Measurements from ENCODE around the gene TAL1.

Gene TAL1

DNA sequence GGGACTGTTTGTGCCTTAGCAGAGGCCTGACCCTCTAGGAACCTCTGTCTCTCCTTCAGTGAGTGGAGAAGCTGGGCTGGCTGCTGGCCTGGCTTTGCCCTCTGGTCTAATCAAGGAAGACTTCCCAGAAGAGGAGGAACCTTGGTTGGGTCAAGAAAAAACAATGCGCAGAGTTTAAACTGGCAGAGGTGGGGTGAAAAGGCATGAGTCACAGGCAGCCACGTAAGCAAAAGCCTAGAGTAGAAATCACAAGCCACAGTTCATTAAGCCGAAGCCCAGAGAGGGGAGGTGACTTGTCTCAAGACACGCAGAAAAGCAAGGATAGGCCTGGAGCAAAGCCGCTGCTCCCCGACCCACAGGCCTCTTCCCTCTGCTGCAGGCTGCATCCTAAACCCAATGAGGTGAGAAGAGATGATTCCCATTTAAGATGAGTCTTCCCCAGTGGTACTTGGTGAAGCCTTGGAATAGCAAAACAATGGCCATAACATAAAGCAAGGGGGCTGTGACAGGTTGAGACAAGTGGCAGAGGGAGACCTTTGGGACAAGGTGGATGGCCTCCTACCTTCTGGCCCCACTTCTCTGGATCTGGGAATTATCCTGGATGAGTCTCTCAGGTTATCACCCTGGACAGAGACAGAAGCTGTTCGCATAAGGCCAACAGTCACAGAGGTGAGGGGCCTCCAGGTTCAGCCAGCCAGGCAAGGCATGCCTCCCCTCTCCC lies 49.9 kb downstream of the TAL1 start:
- Histone ChIP-seq H3K9me2 (ENCODE audit: low read depth, low read length) (no peaks in the 10 kb centered on the region), H3K79me2 (ENCODE audit: insufficient read depth, low read length) (no peaks in the 10 kb centered on the region), H3K27me3 (ENCODE audit: insufficient read depth, low read length) (no peaks in the 10 kb centered on the region), H3K36me3 (ENCODE audit: insufficient read depth, low read length) (no peaks in the 10 kb centered on the region), H3F3A (ENCODE audit: insufficient read depth, low read length) (no peaks in the 10 kb centered on the region), H3K4me2 (ENCODE audit: low read length) (no peak overlapping the region), H3K27ac (ENCODE audit: low read depth, low read length, poor library complexity, severe bottlenecking) (no peak overlapping the region), H2AFZ (ENCODE audit: low read length) (no peak overlapping the region), H3K4me1 (ENCODE audit: insufficient read depth, low read length, severe bottlenecking) (peaks cover 5% of the 10 kb centered on the region), H3K9ac (ENCODE audit: low read length) (no peak overlapping the region), H4K20me1 (ENCODE audit: insufficient read depth, low read length) (no peaks in the 10 kb centered on the region), H3K4me3 (ENCODE audit: low read depth, low read length, poor library complexity, severe bottlenecking) (no peak overlapping the region), H3K9me3 (ENCODE audit: low read length) (no peaks in the 10 kb centered on the region)
- no peak for TF ChIP-seq EZH2 (IDR thresholded peaks at IDR 0.05; ENCODE audit: borderline replicate concordance, low read length)
- TF ChIP-seq, protein P1, sequence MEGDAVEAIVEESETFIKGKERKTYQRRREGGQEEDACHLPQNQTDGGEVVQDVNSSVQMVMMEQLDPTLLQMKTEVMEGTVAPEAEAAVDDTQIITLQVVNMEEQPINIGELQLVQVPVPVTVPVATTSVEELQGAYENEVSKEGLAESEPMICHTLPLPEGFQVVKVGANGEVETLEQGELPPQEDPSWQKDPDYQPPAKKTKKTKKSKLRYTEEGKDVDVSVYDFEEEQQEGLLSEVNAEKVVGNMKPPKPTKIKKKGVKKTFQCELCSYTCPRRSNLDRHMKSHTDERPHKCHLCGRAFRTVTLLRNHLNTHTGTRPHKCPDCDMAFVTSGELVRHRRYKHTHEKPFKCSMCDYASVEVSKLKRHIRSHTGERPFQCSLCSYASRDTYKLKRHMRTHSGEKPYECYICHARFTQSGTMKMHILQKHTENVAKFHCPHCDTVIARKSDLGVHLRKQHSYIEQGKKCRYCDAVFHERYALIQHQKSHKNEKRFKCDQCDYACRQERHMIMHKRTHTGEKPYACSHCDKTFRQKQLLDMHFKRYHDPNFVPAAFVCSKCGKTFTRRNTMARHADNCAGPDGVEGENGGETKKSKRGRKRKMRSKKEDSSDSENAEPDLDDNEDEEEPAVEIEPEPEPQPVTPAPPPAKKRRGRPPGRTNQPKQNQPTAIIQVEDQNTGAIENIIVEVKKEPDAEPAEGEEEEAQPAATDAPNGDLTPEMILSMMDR (IDR thresholded peaks at IDR 0.05; ENCODE audit: low read length): no peak

DNA sequence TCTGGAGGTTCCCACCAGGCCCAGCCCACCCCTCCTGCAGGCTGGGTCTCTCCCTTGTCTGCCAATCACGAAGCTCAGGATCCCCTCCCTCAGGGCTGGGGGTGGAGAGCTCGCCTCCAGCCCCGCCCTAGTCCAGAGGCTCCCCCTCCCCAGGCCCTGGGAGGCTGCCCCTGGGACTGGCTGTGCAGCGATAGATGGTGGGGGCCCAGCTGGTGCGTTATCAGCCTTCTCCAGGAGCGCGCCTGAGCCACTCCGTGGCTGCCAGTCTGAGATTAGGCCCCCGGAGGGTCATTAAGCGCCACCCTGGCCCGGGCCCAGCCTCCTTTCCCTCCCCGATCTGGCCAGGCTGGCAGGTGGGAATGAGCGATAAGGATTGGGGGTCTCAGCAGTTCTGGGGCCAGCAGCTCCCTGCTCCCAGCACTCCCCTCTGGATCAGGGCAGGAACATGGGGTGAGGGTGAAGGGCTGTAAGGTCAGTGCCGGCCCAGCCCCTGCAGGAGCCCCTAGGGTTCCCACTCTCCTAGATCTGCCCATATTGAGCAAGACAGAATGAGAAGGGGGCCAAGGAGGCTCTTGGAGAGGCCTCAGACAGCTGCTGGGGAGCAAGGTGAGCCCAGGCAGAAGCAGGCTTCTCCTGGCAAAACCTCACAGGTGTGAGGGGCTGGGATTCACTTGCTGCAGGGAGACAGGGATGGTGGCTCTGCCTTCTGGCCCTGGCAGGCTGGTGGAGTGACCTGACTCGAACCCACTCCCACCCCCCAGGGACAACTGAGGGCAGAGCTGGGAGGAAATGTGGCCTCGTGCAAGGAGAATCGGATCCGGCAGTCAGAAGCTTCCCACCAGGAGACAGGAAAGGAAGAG lies 50.7 kb downstream of the TAL1 start:
- H3K4me2 ChIP-seq (ENCODE audit: low read length): no peak overlapping the region
- TF ChIP-seq EZH2 (IDR thresholded peaks at IDR 0.05; ENCODE audit: borderline replicate concordance, low read length): no peak
- TF ChIP-seq, protein P1 (IDR thresholded peaks at IDR 0.05; ENCODE audit: low read length): no peak

GRCh38 chr1:47180603-47181094 lies 51.4 kb downstream of the TAL1 start:
- H3K4me1 ChIP-seq (ENCODE audit: insufficient read depth, low read length, severe bottlenecking): peaks cover 5% of the 10 kb centered on the region
- no peak overlapping the region for H3K4me3 ChIP-seq (ENCODE audit: low read depth, low read length, poor library complexity, severe bottlenecking)
- H3K9me2 ChIP-seq (ENCODE audit: low read depth, low read length): no peaks in the 10 kb centered on the region
- no peaks in the 10 kb centered on the region for H3F3A ChIP-seq (ENCODE audit: insufficient read depth, low read length)
- H3K4me2 ChIP-seq (ENCODE audit: low read length): no peak overlapping the region
- no peak for TF ChIP-seq EZH2 (IDR thresholded peaks at IDR 0.05; ENCODE audit: borderline replicate concordance, low read length)
- TF ChIP-seq, protein P1 (IDR thresholded peaks at IDR 0.05; ENCODE audit: low read length): no peak
- no peaks in the 10 kb centered on the region for H3K79me2 ChIP-seq (ENCODE audit: insufficient read depth, low read length)
- H3K9ac ChIP-seq (ENCODE audit: low read length): no peak overlapping the region
- no peak overlapping the region for H2AFZ ChIP-seq (ENCODE audit: low read length)
- no peaks in the 10 kb centered on the region for H3K27me3 ChIP-seq (ENCODE audit: insufficient read depth, low read length)
- no peaks in the 10 kb centered on the region for H4K20me1 ChIP-seq (ENCODE audit: insufficient read depth, low read length)
- H3K27ac ChIP-seq (ENCODE audit: low read depth, low read length, poor library complexity, severe bottlenecking): no peak overlapping the region
- H3K36me3 ChIP-seq (ENCODE audit: insufficient read depth, low read length): no peaks in the 10 kb centered on the region
- no peaks in the 10 kb centered on the region for H3K9me3 ChIP-seq (ENCODE audit: low read length)

More for the DNA sequence above, 50.7 kb downstream of the TAL1 start:
- H3K9me2 ChIP-seq (ENCODE audit: low read depth, low read length): no peaks in the 10 kb centered on the region
- no peaks in the 10 kb centered on the region for H4K20me1 ChIP-seq (ENCODE audit: insufficient read depth, low read length)
- no peaks in the 10 kb centered on the region for H3F3A ChIP-seq (ENCODE audit: insufficient read depth, low read length)
- H3K36me3 ChIP-seq (ENCODE audit: insufficient read depth, low read length): no peaks in the 10 kb centered on the region
- H3K4me1 ChIP-seq (ENCODE audit: insufficient read depth, low read length, severe bottlenecking): peaks cover 5% of the 10 kb centered on the region
- H3K79me2 ChIP-seq (ENCODE audit: insufficient read depth, low read length): no peaks in the 10 kb centered on the region
- no peak overlapping the region for H3K4me3 ChIP-seq (ENCODE audit: low read depth, low read length, poor library complexity, severe bottlenecking)
- no peaks in the 10 kb centered on the region for H3K27me3 ChIP-seq (ENCODE audit: insufficient read depth, low read length)
- H3K9me3 ChIP-seq (ENCODE audit: low read length): no peaks in the 10 kb centered on the region
- H3K27ac ChIP-seq (ENCODE audit: low read depth, low read length, poor library complexity, severe bottlenecking): no peak overlapping the region
- H3K9ac ChIP-seq (ENCODE audit: low read length): no peak overlapping the region
- H2AFZ ChIP-seq (ENCODE audit: low read length): no peak overlapping the region

Measured in OCI-LY1 (cell line).